Activated naive CD4-positive, alpha-beta T cell treated with anti-CD3 and anti-CD28 coated beads, Interleukin-2, amount 50 U/mL, for 24 hours (primary cell): ENCODE measurements around the gene KRT3.
"Not testable (repeated sequence)": the region's sequence is repeated elsewhere in the genome, so short reads cannot be mapped to it uniquely, and the experiment has no call there.

Experiments used
- H3K27ac Mint-ChIP-seq: one replicate; pipeline ENCODE4 v1.8.0; 2021; ENCODE audit warnings: mild to moderate bottlenecking, mixed read lengths
- H3K27me3 Mint-ChIP-seq: one replicate; pipeline ENCODE4 v1.8.0; 2021; ENCODE audit warnings: mixed read lengths
- H3K36me3 Mint-ChIP-seq: one replicate; pipeline ENCODE4 v1.8.0; 2021; ENCODE audit warnings: mixed read lengths
- H3K4me1 Mint-ChIP-seq: one replicate; pipeline ENCODE4 v1.8.0; 2021; ENCODE audit warnings: mixed read lengths
- H3K4me3 Mint-ChIP-seq: one replicate; pipeline ENCODE4 v1.8.0; 2021; ENCODE audit warnings: mild to moderate bottlenecking, mixed read lengths
- H3K9me3 Mint-ChIP-seq: one replicate; pipeline ENCODE4 v1.8.0; 2021; ENCODE audit warnings: mixed read lengths

The KRT3 gene

GRCh38 chr12:52771088-52771487 lies 24.8 kb downstream of the KRT3 start:
- Mint-ChIP-seq H3K4me1 (no peaks in the 10 kb centered on the region), H3K27ac (no peak overlapping the region), H3K9me3 (no peaks in the 10 kb centered on the region), H3K36me3 (peaks cover 2% of the 10 kb centered on the region), H3K4me3 (no peak overlapping the region), H3K27me3 (no peaks in the 10 kb centered on the region)

GRCh38 chr12:52769946-52770345 lies 26.0 kb downstream of the KRT3 start:
- Mint-ChIP-seq H3K36me3 (peaks cover 2% of the 10 kb centered on the region), H3K27ac (no peak overlapping the region), H3K27me3 (no peaks in the 10 kb centered on the region), H3K9me3 (no peaks in the 10 kb centered on the region), H3K4me3 (no peak overlapping the region), H3K4me1 (no peaks in the 10 kb centered on the region)

GRCh38 chr12:52769354-52769753 lies 26.6 kb downstream of the KRT3 start:
- Mint-ChIP-seq H3K27me3 (no peaks in the 10 kb centered on the region), H3K9me3 (no peaks in the 10 kb centered on the region), H3K4me3 (no peak overlapping the region), H3K4me1 (no peaks in the 10 kb centered on the region), H3K27ac (no peak overlapping the region), H3K36me3 (peaks cover 2% of the 10 kb centered on the region)

GRCh38 chr12:52768479-52769200 lies 27.3 kb downstream of the KRT3 start:
- no peaks in the 10 kb centered on the region for H3K4me1 Mint-ChIP-seq
- no peak overlapping the region for H3K4me3 Mint-ChIP-seq
- no peak overlapping the region for H3K27ac Mint-ChIP-seq
- H3K9me3 Mint-ChIP-seq = no peaks in the 10 kb centered on the region
- H3K36me3 Mint-ChIP-seq = peaks cover 2% of the 10 kb centered on the region
- H3K27me3 Mint-ChIP-seq = no peaks in the 10 kb centered on the region

- Mint-ChIP-seq H3K4me3 (no peak overlapping the region), H3K4me1 (no peaks in the 10 kb centered on the region), H3K36me3 (peaks cover 2% of the 10 kb centered on the region), H3K27ac (no peak overlapping the region), H3K9me3 (no peaks in the 10 kb centered on the region), H3K27me3 (no peaks in the 10 kb centered on the region)
Measured at GRCh38 chr12:52767427-52767826, 28.5 kb downstream of the KRT3 start.

- Mint-ChIP-seq H3K36me3 (peaks cover 2% of the 10 kb centered on the region), H3K27me3 (no peaks in the 10 kb centered on the region), H3K4me3 (no peak overlapping the region), H3K4me1 (no peaks in the 10 kb centered on the region), H3K9me3 (no peaks in the 10 kb centered on the region), H3K27ac (no peak overlapping the region)
Measured at GRCh38 chr12:52767020-52767379, 28.9 kb downstream of the KRT3 start.

- no peaks in the 10 kb centered on the region for H3K27me3 Mint-ChIP-seq
- H3K4me3 Mint-ChIP-seq = no peak overlapping the region
Measured at GRCh38 chr12:52766351-52767019, 29.4 kb downstream of the KRT3 start.

GRCh38 chr12:52765702-52766101 lies 30.2 kb downstream of the KRT3 start:
- Mint-ChIP-seq H3K9me3 (no peaks in the 10 kb centered on the region), H3K4me1 (no peaks in the 10 kb centered on the region), H3K27ac (no peak overlapping the region), H3K4me3 (no peak overlapping the region), H3K36me3 (peaks cover 3% of the 10 kb centered on the region), H3K27me3 (no peaks in the 10 kb centered on the region)

More at GRCh38 chr12:52766351-52767019, 29.4 kb downstream of the KRT3 start:
- H3K36me3 Mint-ChIP-seq = peaks cover 2% of the 10 kb centered on the region
- no peaks in the 10 kb centered on the region for H3K9me3 Mint-ChIP-seq
- H3K4me1 Mint-ChIP-seq = no peaks in the 10 kb centered on the region
- no peak overlapping the region for H3K27ac Mint-ChIP-seq

- no peak overlapping the region for H3K4me3 Mint-ChIP-seq
- H3K9me3 Mint-ChIP-seq = no peaks in the 10 kb centered on the region
- no peaks in the 10 kb centered on the region for H3K27me3 Mint-ChIP-seq
- H3K4me1 Mint-ChIP-seq = no peaks in the 10 kb centered on the region
- peaks cover 7% of the 10 kb centered on the region for H3K36me3 Mint-ChIP-seq
- no peak overlapping the region for H3K27ac Mint-ChIP-seq
Measured at GRCh38 chr12:52763991-52764390, 31.9 kb downstream of the KRT3 start.

GRCh38 chr12:52763036-52763659 lies 32.8 kb downstream of the KRT3 start:
- no peaks in the 10 kb centered on the region for H3K9me3 Mint-ChIP-seq
- H3K27me3 Mint-ChIP-seq = no peaks in the 10 kb centered on the region
- no peak overlapping the region for H3K27ac Mint-ChIP-seq
- H3K4me3 Mint-ChIP-seq = no peak overlapping the region
- H3K36me3 Mint-ChIP-seq = peaks cover 7% of the 10 kb centered on the region
- no peaks in the 10 kb centered on the region for H3K4me1 Mint-ChIP-seq

GRCh38 chr12:52761802-52762201 lies 34.1 kb downstream of the KRT3 start:
- H3K9me3 Mint-ChIP-seq = no peaks in the 10 kb centered on the region
- H3K27ac Mint-ChIP-seq = no peak overlapping the region
- no peaks in the 10 kb centered on the region for H3K4me1 Mint-ChIP-seq
- H3K36me3 Mint-ChIP-seq = peaks cover 7% of the 10 kb centered on the region
- no peak overlapping the region for H3K4me3 Mint-ChIP-seq
- no peaks in the 10 kb centered on the region for H3K27me3 Mint-ChIP-seq

GRCh38 chr12:52761218-52761617 lies 34.7 kb downstream of the KRT3 start:
- not testable (repeated sequence) for H3K4me3 Mint-ChIP-seq, H3K9me3 Mint-ChIP-seq, H3K27me3 Mint-ChIP-seq, H3K36me3 Mint-ChIP-seq, H3K4me1 Mint-ChIP-seq, H3K27ac Mint-ChIP-seq

GRCh38 chr12:52760623-52761022 lies 35.3 kb downstream of the KRT3 start:
- Mint-ChIP-seq H3K36me3 (peaks cover 7% of the 10 kb centered on the region), H3K27ac (no peak overlapping the region), H3K4me3 (no peak overlapping the region), H3K27me3 (no peaks in the 10 kb centered on the region), H3K9me3 (no peaks in the 10 kb centered on the region), H3K4me1 (no peaks in the 10 kb centered on the region)

GRCh38 chr12:52759695-52760094 lies 36.2 kb downstream of the KRT3 start:
- H3K9me3 Mint-ChIP-seq = no peaks in the 10 kb centered on the region
- no peaks in the 10 kb centered on the region for H3K4me1 Mint-ChIP-seq
- H3K36me3 Mint-ChIP-seq = peaks cover 7% of the 10 kb centered on the region
- H3K27me3 Mint-ChIP-seq = peaks cover 2% of the 10 kb centered on the region
- no peak overlapping the region for H3K27ac Mint-ChIP-seq
- no peak overlapping the region for H3K4me3 Mint-ChIP-seq

GRCh38 chr12:52759218-52759617 lies 36.7 kb downstream of the KRT3 start:
- peaks cover 7% of the 10 kb centered on the region for H3K36me3 Mint-ChIP-seq
- no peaks in the 10 kb centered on the region for H3K9me3 Mint-ChIP-seq
- no peaks in the 10 kb centered on the region for H3K4me1 Mint-ChIP-seq
- peaks cover 2% of the 10 kb centered on the region for H3K27me3 Mint-ChIP-seq
- H3K4me3 Mint-ChIP-seq = no peak overlapping the region
- H3K27ac Mint-ChIP-seq = no peak overlapping the region

- Mint-ChIP-seq H3K27ac (no peak overlapping the region), H3K9me3 (no peaks in the 10 kb centered on the region), H3K4me1 (no peaks in the 10 kb centered on the region), H3K36me3 (peaks cover 7% of the 10 kb centered on the region), H3K4me3 (no peak overlapping the region), H3K27me3 (peaks cover 2% of the 10 kb centered on the region)
Measured at GRCh38 chr12:52757449-52758176, 38.3 kb downstream of the KRT3 start.
